ENCODE data around the gene OR5H2.
"Not testable (repeated sequence)": the region's sequence is repeated elsewhere in the genome, so short reads cannot be mapped to it uniquely, and the experiment has no call there.

The OR5H2 gene

GRCh38 chr3:98282205-98282604 is at the start of gene OR5H2:
TSS of gene OR5H2 (plus strand) at chr3:98282505. CDS start at chr3:98282903, 398 bp downstream.
- no peak for DNase-seq

DNA sequence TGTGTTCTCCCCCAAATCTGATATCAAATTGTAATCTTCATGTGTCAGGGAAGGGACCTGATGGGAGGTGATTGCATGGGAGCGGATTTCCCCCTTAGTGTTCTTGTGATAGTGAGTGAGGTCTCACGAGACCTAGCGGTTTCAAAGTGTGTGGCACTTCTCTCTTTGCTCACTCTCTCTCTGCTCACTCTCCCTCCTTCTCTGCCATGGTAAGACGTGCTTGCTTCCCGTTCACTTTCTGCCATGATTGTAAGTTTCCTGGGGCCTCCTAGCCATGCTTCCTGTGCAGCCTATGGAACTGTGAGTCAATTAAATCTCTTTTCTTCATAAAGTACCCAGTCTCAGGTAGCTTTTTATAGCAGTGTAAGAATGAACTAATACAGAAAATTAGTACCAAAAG is 48.8 kb upstream of the OR5H2 start:
- DNase-seq, result no peak

GRCh38 chr3:98240131-98240530 is 42.2 kb upstream of the OR5H2 start:
- DNase-seq, result no peak

DNA sequence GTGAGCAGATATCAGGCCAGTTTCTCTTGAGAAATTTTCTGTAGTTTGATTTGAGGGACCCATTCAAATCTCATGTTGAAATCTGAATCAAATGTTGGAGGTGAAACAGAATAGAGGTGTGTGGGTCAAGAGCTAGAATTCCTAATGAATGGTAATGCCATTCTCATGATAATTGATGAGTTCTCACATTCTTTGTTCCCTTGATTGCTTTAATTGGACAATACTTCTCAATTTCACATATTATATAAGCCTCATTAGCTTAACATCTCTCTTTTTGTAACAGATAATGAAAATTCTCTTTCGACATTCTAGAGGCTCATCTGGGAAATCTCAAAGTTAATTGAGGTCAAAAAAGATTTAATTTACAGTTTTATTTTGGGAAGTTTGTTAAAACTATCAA is 40.1 kb upstream of the OR5H2 start:
- no peak for DNase-seq

DNA sequence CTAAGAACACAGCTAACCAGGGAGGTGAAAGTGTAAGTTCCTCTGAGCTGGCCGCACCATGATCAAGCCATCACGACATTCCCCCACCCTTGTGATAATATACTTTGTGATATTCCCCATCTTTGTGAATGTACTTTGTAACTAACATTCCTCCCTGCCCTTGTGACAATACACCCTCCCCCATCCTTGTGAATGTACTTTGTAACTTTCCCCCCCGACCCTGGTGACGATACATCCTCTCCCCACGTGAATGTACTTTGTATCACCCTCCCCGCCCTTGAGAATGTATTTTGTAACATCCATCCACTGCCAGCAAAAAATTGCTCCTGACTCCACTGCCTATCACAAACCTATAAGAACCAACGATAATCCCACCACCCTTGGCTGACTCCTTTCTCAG is 38.5 kb upstream of the OR5H2 start:
- DNase-seq, result no peak

GRCh38 chr3:98246142-98246541 is 36.2 kb upstream of the OR5H2 start:
- DNase-seq, result no peak

DNA sequence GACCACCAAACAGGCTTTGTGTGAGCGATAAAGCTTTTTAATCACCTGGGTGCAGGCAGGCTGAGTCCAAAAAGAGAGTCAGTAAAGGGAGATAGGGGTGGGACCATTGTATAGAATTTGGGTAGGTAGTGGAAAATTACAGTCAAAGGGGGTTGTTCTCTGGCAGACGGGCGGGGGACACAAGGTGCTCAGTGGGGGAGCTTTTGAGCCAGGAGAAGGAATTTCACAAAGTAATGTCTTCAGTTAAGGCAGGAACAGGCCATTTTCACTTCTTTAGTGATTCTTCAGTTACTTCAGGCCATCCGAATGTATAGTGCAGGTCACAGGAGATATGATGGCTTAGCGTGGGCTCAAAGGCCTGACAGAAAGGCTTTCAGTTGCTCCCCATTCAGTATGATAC is 26.3 kb upstream of the OR5H2 start:
- DNase-seq, result not testable (repeated sequence)

DNA sequence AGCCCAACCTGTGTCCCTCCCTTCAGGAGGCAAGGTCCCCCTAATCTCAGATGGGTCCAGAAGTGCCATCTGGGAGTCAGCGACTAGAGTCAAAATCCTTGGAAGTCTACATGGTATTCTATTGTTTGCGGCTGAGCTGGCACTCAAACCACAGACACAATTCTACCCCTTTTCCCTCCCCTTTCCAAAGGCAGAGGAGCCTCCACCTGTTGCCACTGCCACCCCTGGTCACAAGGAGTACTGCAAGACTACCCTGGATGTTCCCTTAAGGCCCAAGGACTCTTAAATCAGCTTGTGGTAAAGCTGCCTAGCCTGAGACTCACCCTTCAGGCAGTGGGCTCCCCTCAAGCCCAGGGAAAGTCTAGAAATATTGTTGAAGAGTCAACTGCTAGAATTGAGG is 22.6 kb upstream of the OR5H2 start:
- DNase-seq, result no peak

DNA sequence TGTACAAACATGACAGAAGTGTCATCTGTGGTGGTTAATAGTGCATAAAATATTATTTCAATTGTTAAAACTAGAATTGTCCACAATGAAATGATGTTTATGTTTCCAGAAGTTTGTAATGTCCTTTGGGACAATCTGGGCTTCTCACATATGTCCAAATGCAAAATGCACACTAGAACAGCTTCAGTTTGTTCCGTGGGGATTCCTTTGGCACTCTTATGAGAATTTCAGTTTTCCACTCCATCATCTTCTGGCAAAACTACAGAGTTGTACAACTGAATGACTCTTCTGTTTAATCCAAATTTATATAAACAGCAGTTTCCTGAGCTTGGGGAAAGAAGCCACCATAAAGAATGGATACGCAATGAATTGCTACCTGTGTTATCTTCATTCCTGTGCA is 20.3 kb upstream of the OR5H2 start:
- no peak for DNase-seq

- DNase-seq, result no peak
Measured at GRCh38 chr3:98263944-98264343, 18.4 kb upstream of the OR5H2 start, which contains the start of gene OR5H6. TSS of gene OR5H6 (plus strand) at chr3:98264244. CDS start at chr3:98264333, 89 bp downstream.

DNA sequence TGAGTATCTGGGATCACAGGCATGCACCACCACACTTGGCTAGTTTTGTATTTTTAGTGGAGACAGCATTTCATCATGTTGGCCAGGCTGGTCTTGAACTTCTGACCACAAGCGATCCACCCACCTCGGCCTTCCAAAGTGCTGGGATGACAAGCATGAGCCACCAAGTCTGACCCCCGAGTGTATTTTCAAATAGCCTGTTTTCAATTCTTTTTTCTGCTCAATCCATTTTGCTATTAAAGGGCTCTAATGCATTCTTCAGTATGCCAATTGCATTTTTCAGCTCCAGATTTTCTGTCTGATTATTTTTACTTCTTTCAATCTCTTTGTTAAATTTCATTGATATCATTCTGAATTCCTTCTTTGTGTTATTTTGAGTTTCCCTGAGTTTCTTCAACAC is 12.5 kb upstream of the OR5H2 start:
- no peak for DNase-seq

DNA sequence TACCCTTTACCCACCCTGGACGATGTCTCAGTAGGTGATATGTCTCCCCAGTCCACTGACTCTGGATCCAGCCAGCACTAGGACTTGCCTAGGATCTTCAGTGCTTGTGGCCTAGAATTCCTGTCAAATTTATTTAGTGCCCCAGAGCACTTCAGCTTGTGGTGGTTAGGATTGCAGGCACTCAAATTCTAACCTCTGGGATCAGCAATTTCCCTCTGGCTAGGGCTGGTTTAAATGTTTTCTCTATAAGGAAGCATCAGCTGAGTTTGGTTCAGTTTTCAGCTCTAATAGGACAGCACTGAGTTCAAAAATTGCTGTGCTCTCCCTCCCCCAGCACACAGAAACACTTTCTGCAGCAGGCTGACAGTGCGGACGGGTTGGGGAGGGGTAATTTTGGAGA is 10.2 kb upstream of the OR5H2 start:
- no peak for DNase-seq

DNA sequence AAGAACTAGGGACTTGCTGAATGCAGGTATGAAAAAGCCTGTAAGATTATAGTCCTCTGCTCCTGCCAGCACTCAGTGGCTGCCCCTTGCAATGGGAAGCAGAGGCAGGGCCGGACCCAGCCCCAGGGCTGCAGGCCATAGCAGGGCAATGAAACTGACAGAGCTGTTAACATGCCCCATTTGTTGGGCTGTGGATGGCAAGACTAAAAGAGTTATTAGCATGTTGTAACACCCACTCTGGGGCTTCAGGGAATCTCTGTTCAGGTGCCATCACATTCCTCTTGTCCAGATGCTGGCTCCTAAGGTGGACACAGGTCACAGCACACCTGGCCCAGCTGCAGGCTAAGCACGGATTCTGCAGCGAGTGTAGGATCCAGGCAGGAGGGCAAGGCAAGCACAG is 7.4 kb upstream of the OR5H2 start:
- DNase-seq, result no peak

DNA sequence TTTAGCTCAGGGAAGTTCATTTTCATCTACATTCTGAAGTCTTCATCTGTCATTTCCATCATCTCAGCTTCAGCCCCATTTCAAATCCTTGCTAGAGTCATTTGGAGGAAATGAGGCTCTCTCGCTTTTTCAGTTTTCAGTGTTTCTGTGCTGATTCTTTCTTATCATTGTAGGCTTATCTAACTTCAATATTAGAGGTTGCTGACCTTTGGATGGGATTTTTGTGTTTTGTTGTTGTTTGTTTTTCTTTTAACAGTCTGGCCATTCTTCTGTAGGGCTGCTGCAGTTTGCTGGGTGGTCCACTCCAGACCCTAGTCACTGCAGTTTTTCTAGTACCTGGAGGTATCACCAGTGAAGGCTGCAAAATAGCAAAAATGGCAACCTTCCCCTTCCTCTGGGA is 8.6 kb downstream of the OR5H2 start:
- no peak for DNase-seq

DNA sequence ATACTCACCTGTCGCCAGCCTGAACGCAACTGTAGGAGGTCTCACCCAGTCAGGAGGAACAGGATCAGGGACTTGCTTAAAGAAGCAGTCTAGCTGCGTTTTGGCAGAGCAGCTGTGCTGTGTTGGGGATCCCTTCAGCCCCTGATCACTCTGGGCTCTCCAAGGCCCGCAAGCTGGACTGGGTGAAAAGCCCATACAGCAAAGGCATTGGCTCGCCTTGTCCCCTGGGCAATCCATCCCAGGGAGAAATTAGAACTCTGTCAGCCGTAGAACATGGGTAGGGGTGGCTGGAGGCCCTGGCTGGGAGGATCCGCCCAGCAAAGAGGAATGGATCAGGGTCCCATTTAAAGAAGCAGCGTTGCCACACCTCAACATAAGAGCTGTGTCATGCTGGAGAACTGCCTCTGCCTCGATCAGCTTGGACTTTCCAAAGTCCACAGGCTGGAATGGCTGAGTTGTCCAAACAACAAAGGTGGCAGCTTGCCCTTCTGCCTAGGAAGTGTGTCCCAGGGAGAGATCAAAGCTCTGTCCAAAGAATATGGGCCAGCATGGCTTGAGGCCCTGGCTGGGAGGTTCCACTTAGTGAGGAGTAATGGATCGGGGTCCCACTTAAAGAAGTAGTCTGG is 9.1 kb downstream of the OR5H2 start:
- no peak for DNase-seq

- no peak for DNase-seq
Measured at GRCh38 chr3:98322101-98322500, 39.8 kb downstream of the OR5H2 start.

DNA sequence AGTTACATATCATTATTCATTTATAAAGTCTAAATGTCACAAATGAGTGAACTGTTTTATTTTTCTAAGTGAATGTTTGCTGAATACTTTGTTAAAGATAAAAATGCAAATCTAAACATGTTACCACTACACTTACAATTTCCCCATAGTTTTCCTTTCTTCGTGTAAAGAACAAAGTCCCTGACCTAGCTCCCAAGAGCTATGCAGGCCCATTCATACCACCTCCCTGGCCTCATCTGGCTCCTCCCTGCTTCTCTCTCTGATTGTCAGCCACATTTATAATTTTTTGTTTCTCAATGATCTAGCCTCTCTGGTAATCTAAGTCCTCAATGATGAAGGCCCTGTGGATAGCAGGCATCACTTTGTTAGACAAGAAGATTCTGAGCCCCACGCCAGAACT is 40.4 kb downstream of the OR5H2 start:
- no peak for DNase-seq

DNA sequence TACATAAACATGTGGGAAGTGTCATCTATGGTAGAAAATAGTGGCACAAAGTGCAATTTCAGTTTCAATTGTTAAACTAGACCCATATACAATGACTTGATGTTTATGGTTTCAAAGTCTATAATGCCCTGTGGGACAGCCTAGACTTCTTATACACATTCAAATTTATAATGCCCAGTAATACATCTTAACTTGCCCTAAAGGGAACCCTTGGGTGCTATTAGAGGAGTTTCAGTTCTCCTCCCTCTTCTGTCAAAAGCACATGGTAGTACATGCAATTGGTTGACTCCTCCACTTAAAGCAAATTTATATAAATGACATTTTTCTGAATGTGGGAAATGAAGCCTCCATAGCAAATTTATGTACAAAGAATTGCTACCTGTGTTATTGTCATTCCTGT is 41.1 kb downstream of the OR5H2 start:
- no peak for DNase-seq

DNA sequence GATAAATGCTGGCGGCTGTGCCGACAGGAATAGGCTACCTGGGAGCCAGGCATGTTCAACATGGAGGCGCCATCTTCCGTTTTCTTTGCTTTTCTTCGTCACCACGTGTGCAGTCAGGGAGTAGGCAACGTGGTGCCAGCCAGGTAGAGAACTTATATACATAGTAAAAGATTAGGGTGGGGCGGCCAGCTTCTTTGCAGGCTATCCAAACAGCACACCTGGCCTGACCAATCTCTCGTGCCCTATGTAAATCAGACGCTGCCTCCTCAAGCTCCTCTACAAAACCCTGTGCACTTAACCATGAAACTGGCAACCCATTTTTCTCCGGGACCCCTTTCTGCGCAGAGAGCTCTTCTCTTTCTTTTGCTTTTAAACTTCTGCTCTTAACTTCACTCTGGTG is 42.8 kb downstream of the OR5H2 start:
- DNase-seq, result no peak

DNA sequence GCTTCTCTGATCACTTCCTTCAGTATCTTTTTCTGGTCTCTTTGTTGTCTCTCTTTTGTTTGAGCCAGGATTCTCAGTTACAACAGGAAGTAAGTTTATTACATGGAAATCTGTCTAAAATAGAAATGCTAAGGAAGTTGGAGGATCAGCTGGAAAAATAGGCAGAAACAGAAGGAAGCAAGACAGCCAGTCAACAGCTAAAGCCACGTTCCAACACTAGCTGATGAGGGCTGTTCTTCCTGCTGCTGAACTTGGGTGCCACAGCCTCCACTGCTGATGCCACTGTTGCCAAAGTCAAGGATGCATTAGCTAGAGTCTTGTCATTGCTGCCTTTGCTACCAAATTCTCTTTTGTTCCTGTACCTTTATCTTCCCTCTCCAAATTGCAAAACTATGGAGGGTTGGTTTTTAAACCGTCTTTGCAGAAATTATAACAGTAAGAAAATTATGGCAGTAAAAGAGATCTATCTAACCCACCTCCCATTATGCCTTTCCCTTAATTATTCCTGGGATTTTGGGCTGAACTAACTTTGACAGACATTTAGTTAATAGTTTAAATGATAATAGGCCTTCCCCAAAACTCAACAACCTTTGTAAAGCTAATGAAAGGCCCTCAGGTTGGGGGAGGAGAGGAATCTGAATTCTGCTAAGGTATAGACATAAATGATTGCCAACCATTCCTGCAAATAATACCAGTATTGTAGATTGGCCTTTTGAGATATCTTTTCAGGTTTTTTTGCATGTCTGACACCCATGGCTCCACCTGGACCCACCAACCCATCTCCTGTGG is 44.0 kb downstream of the OR5H2 start:
- no peak for DNase-seq

DNA sequence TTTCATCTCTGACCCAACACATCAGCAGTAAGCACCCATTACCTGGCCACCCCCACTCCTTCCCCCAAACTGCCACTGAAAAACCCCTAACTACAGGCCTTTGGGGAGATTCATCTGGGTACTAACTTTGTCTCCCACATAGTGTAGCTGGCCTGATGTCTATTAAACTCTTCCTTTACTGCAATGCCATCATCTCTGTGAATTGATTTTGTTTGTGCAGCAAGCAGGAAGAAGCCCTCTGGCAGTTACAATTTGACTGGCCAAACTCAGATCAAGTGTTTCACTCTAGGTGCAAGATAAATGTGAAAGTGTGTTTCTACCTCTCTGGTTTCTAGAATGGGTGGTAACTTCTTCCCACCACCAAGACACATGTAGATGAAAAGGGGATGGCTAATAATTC is 44.6 kb downstream of the OR5H2 start:
- DNase-seq, result no peak

DNA sequence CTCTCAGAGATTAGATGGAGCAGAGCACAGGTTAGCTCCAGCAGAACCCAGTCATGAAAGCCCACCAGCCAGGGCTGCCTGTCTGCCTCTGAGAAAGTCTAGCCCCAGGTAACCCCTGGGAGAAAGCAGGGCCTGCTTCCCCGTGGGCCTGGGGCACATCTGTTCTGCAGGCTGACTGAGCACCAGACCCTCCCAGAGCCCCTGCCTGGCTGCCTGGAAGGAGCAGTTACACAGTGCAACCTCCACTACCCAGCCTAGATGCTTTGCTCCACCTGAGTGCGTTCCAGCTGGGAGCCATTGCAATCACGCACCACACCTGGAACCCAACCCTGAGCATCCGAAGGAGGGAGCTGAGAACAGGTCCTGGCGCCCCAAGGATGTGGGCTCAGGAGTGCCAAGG is 46.6 kb downstream of the OR5H2 start:
- DNase-seq, result no peak

DNA sequence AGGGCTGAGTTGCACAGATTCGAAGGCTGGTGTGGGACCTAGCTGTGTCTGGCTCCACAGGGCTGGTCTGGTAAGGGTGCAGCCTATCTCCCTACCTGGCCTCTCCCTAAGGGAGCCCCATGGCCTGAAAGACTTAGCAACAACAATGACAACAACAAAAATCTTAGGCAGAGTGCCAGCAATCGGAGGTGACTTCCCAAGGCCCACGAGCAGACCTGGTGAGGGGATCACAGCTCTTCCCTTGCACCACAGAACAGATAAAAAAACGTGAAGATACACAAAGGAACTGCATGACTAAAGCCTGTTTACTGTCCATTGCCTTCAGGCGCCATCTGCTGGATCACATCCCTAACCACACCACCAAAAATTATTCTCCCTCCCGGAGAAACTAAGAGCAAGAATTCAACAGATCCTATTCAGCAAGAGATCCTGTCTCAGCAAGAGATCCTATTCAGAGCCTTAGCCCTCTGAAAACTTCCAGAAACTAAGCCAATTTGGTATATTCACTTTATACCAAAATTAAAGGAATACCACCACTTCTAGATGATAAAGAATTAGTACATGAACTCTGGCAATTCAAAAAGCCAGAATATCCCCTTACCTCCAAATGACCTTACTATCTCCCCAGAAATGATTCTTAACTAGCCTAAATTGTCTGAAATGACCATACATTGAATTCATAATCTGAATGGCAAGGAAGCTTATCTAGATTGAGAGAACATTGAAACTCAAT is 47.3 kb downstream of the OR5H2 start:
- DNase-seq, result peak; percentile 36

- no peak for DNase-seq
Measured at GRCh38 chr3:98331329-98331728, 49.0 kb downstream of the OR5H2 start.

Measured in activated gamma-delta T cell treated with Interleukin-2 at 50 U/mL for 16 hours (primary cell).